Astrocyte of the cerebellum (primary cell): ENCODE results near the gene GRK5.

ENCODE experiments used
- DNase-seq: peaks from one replicate; pipeline ENCODE4 v3.0.0-alpha.2; 2011; ENCODE audit warnings: low read depth
- H3K4me3 ChIP-seq: 2 replicates; pipeline ENCODE4 v1.5.1; 2011; ENCODE audit warnings: mild to moderate bottlenecking, low read depth, low read length, moderate library complexity
- CTCF ChIP-seq: IDR thresholded peaks from 2 replicates; pipeline ENCODE4 v1.5.1; 2012; ENCODE audit warnings: low read length, low read depth, moderate library complexity, mild to moderate bottlenecking; ENCODE audit errors: missing control alignments
- in situ Hi-C: cut with HindIII; loops from 2 replicates; pipeline ENCODE4 v1.10.0; 2017; ENCODE audit warnings: low sequenced_read_pairs

The GRK5 gene

GRCh38 chr10:119495021-119495505 is 287.7 kb downstream of the GRK5 start:
- TF ChIP-seq CTCF: no peak
- DNase-seq: no peak
- in situ Hi-C loops: no loop called here
- H3K4me3 ChIP-seq: no peak overlapping the region

GRCh38 chr10:119495545-119495944 is 288.2 kb downstream of the GRK5 start:
- no peak for TF ChIP-seq CTCF
- in situ Hi-C loops: no loop called here
- H3K4me3 ChIP-seq: no peak overlapping the region
- no peak for DNase-seq

GRCh38 chr10:119496273-119496672 is 288.9 kb downstream of the GRK5 start:
- DNase-seq: no peak
- no peak overlapping the region for H3K4me3 ChIP-seq
- in situ Hi-C loops: no loop called here
- no peak for TF ChIP-seq CTCF

GRCh38 chr10:119497243-119497642 is 289.9 kb downstream of the GRK5 start:
- H3K4me3 ChIP-seq: no peak overlapping the region
- in situ Hi-C loops: no loop called here
- no peak for DNase-seq
- no peak for TF ChIP-seq CTCF

GRCh38 chr10:119498889-119499676 is 291.7 kb downstream of the GRK5 start:
- DNase-seq: no peak
- TF ChIP-seq CTCF: no peak
- in situ Hi-C loops: no loop called here
- no peak overlapping the region for H3K4me3 ChIP-seq

GRCh38 chr10:119499677-119500002 is 292.3 kb downstream of the GRK5 start:
- no peak for DNase-seq
- no peak overlapping the region for H3K4me3 ChIP-seq
- in situ Hi-C loops: no loop called here
- no peak for TF ChIP-seq CTCF
